OCI-LY3 (cell line): ENCODE measurements around the gene ZNF682.

Source experiments
- H2AFZ ChIP-seq: fragments of 200-600, 300-600 bp; shearing (Covaris generic); 2 replicates; pipeline ENCODE4 v1.6.0; 2014; ENCODE audit warnings: antibody characterized with exemption, low read depth, low read length
- H3K27ac ChIP-seq: fragments of 200-600, 300-600 bp; sonication (generic); 2 replicates; pipeline ENCODE4 v1.5.1; 2014; ENCODE audit warnings: mild to moderate bottlenecking, low read length, moderate library complexity, mixed read lengths
- H3K27me3 ChIP-seq: fragments of 200-600, 300-600 bp; sonication (generic); 2 replicates; pipeline ENCODE4 v1.6.1; 2014; ENCODE audit warnings: low read depth, low read length, mixed read lengths
- H3K36me3 ChIP-seq: fragments of 200-600, 300-600 bp; sonication (generic); replicated peaks from 2 replicates; pipeline ENCODE3; 2014; ENCODE audit warnings: low read depth, low read length, mixed read lengths
- H3K4me1 ChIP-seq: fragments of 300-600, 200-600 bp; sonication (generic); 2 replicates; pipeline ENCODE4 v1.6.1; 2014; ENCODE audit warnings: low read length, mixed read lengths
- H3K4me2 ChIP-seq: fragments of 200-600, 300-600 bp; sonication (generic); 2 replicates; pipeline ENCODE4 v1.6.1; 2014; ENCODE audit warnings: low read length, mixed read lengths
- H3K4me3 ChIP-seq: fragments of 300-600, 200-600 bp; sonication (generic); 2 replicates; pipeline ENCODE4 v1.5.1; 2014; ENCODE audit warnings: antibody characterized with exemption, mild to moderate bottlenecking, low read length, moderate library complexity
- H3K79me2 ChIP-seq: fragments of 300-600, 200-600 bp; shearing (Covaris generic); 2 replicates; pipeline ENCODE4 v1.6.1; 2014; ENCODE audit warnings: mild to moderate bottlenecking, low read length, mixed read lengths
- H3K9ac ChIP-seq: fragments of 300-600, 200-600 bp; shearing (Covaris generic); 2 replicates; pipeline ENCODE4 v1.6.0; 2014; ENCODE audit warnings: mild to moderate bottlenecking, low read length, moderate library complexity
- H3K9me3 ChIP-seq: fragments of 200-600, 300-600 bp; shearing (Covaris generic); 2 replicates; pipeline ENCODE4 v1.6.1; 2014; ENCODE audit warnings: low read length, mixed read lengths; ENCODE audit not compliant: insufficient read depth
- H4K20me1 ChIP-seq: fragments of 200-600, 300-600 bp; sonication (generic); 2 replicates; pipeline ENCODE4 v1.6.1; 2016; ENCODE audit warnings: low read length, mixed read lengths; ENCODE audit not compliant: insufficient read depth
- EZH2phosphoT487 ChIP-seq: fragments of 200-600 bp; shearing (Covaris generic); IDR thresholded peaks from 2 replicates; pipeline ENCODE4 v1.6.1; 2018; ENCODE audit warnings: antibody characterized with exemption, mixed run types, low read depth
- TF ChIP-seq, protein P1 (sequence below): fragments of 200-600, 300-600 bp; sonication (generic); IDR thresholded peaks from 2 replicates; pipeline ENCODE4 v1.5.1; 2014; ENCODE audit warnings: antibody characterized with exemption, low read length, low read depth

The ZNF682 gene

DNA sequence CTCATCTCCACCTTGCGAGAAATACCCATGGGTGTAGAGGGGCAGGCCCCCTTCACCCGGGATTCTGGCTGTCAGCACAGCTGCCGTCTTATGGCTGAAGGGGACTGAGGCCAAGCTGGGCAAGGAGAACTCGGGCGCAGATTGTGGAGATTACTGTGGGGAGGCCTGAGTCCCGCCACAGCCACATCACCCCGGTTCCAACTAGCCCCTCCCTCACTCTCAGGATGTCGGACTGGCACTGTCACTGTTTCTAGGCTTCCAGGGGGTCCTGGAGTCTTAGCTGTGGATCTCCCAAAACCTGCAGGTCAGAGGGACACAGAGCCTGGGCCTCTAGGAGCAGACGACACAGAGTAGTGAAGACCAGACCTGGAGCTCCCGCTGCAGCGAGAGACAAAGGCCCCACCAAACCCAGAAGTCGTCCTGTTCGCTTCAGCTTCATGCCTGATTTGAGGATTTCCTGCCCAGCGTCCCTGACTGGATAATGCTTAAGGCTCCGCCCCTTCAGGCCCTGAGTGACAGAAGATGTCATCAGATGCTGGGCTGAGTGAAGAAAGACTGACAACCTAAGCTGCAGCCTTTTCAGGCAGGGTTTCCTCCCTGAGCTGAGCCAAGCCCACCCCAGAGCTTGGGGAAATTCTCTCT, 82.8 kb downstream of the ZNF682 start:
- Histone ChIP-seq H2AFZ (no peak overlapping the region), H3K4me2 (no peak overlapping the region), H3K4me1 (no peaks in the 10 kb centered on the region), H3K9me3 (no peaks in the 10 kb centered on the region), H3K27me3 (no peaks in the 10 kb centered on the region), H3K27ac (no peak overlapping the region), H3K36me3 (no peaks in the 10 kb centered on the region), H3K4me3 (no peak overlapping the region), H3K79me2 (no peaks in the 10 kb centered on the region), H3K9ac (no peak overlapping the region), H4K20me1 (no peaks in the 10 kb centered on the region)
- TF ChIP-seq EZH2phosphoT487: no peak
- TF ChIP-seq, protein P1, sequence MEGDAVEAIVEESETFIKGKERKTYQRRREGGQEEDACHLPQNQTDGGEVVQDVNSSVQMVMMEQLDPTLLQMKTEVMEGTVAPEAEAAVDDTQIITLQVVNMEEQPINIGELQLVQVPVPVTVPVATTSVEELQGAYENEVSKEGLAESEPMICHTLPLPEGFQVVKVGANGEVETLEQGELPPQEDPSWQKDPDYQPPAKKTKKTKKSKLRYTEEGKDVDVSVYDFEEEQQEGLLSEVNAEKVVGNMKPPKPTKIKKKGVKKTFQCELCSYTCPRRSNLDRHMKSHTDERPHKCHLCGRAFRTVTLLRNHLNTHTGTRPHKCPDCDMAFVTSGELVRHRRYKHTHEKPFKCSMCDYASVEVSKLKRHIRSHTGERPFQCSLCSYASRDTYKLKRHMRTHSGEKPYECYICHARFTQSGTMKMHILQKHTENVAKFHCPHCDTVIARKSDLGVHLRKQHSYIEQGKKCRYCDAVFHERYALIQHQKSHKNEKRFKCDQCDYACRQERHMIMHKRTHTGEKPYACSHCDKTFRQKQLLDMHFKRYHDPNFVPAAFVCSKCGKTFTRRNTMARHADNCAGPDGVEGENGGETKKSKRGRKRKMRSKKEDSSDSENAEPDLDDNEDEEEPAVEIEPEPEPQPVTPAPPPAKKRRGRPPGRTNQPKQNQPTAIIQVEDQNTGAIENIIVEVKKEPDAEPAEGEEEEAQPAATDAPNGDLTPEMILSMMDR: no peak

DNA sequence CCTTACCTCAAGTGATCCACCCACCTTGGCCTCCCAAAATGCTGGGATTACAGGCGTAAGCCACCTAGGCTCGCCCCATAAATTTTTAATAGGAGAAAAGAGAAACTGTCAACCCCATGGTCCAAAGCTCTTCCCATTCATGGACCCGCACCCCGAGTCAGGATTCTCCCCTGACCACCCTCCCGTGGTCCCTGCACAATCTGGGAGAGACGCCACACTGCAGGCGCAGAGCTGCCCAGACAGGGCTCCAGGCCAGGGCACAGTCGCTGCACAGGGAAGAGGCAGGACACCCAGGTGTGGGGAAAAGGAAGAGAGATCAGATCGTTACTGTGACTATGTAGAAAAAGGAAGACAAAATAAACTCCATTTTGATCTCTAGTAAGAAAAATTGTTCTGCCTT, 84.1 kb downstream of the ZNF682 start:
- no peak overlapping the region for H3K27ac ChIP-seq
- TF ChIP-seq, protein P1: no peak
- TF ChIP-seq EZH2phosphoT487: no peak
- H4K20me1 ChIP-seq: no peaks in the 10 kb centered on the region
- no peaks in the 10 kb centered on the region for H3K79me2 ChIP-seq
- no peaks in the 10 kb centered on the region for H3K27me3 ChIP-seq
- H3K9me3 ChIP-seq: 0 out of 2 replicates have a peak, but pooled peaks cover under 1% of the 10 kb centered on the region
- H3K36me3 ChIP-seq: no peaks in the 10 kb centered on the region
- no peak overlapping the region for H2AFZ ChIP-seq
- no peak overlapping the region for H3K9ac ChIP-seq
- H3K4me1 ChIP-seq: no peaks in the 10 kb centered on the region
- H3K4me2 ChIP-seq: no peak overlapping the region
- H3K4me3 ChIP-seq: no peak overlapping the region
